Measurements from ENCODE around the gene SFT2D3. TPM values are rescaled to one million over a fixed set of nuclear protein-coding genes. Genes with fewer than 3 reads are reported as not detected.

SFT2D3 gene
- total RNA-seq, 1 donor: 7.0 TPM

- H3K4me3 ChIP-seq (ENCODE audit: low read depth, low read length): no peak overlapping the region
- TF ChIP-seq, protein P1, sequence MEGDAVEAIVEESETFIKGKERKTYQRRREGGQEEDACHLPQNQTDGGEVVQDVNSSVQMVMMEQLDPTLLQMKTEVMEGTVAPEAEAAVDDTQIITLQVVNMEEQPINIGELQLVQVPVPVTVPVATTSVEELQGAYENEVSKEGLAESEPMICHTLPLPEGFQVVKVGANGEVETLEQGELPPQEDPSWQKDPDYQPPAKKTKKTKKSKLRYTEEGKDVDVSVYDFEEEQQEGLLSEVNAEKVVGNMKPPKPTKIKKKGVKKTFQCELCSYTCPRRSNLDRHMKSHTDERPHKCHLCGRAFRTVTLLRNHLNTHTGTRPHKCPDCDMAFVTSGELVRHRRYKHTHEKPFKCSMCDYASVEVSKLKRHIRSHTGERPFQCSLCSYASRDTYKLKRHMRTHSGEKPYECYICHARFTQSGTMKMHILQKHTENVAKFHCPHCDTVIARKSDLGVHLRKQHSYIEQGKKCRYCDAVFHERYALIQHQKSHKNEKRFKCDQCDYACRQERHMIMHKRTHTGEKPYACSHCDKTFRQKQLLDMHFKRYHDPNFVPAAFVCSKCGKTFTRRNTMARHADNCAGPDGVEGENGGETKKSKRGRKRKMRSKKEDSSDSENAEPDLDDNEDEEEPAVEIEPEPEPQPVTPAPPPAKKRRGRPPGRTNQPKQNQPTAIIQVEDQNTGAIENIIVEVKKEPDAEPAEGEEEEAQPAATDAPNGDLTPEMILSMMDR (IDR thresholded peaks at IDR 0.05; ENCODE audit: insufficient read depth, low read length): no peak
- no peak for DNase-seq (ENCODE audit: low read depth)
Measured at GRCh38 chr2:127683056-127683455, 18.2 kb upstream of the SFT2D3 start.

DNA sequence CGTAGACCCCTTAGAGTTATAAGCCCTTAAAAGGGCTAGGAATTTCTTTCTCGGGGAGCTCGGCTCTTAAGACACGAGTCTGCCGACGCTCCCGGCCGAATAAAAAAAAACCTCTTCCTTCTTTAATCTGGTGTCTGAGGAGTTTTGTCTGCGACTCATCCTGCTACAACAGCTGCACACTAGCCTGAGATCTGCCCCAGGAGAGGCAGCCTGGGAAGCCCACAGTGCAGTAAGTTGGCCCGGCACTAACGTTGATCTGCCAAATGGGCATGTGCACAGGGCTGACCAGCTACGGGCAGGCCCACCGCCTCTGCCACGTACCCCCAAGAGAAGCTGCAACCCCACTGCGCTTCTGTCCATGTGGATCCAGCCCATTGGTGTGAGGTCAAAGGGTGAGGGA, 17.5 kb upstream of the SFT2D3 start:
- peak; percentile 56 for DNase-seq (ENCODE audit: low read depth)
- H3K4me3 ChIP-seq (ENCODE audit: low read depth, low read length): no peak overlapping the region
- TF ChIP-seq, protein P1 (IDR thresholded peaks at IDR 0.05; ENCODE audit: insufficient read depth, low read length): no peak

GRCh38 chr2:127685410-127686080, 15.8 kb upstream of the SFT2D3 start:
- TF ChIP-seq, protein P1 (IDR thresholded peaks at IDR 0.05; ENCODE audit: insufficient read depth, low read length): no peak
- H3K4me3 ChIP-seq (ENCODE audit: low read depth, low read length): no peak overlapping the region
- DNase-seq (ENCODE audit: low read depth): no peak

DNA sequence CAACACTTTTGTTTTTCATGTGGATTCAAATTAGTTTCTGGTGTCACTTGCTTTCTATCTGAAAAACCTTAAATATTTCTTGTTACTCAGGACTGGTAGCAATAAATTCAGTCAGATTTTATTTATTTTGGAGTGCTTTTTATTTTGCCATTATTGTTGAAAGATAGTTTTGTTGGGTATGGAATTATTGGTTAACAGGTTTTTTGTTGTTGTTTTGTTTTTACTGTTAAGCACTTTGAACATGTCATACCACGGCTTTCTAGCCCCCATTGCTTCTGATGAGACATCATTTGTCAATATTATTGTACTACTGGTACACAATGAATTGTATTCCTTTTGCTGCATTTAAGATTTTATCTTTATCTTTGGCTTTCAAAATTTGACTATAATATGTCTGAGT, 12.9 kb upstream of the SFT2D3 start:
- TF ChIP-seq, protein P1 (IDR thresholded peaks at IDR 0.05; ENCODE audit: insufficient read depth, low read length): no peak
- no peak overlapping the region for H3K4me3 ChIP-seq (ENCODE audit: low read depth, low read length)
- no peak for DNase-seq (ENCODE audit: low read depth)

GRCh38 chr2:127690696-127691095, 10.6 kb upstream of the SFT2D3 start:
- DNase-seq (ENCODE audit: low read depth): no peak
- TF ChIP-seq, protein P1 (IDR thresholded peaks at IDR 0.05; ENCODE audit: insufficient read depth, low read length): no peak
- H3K4me3 ChIP-seq (ENCODE audit: low read depth, low read length): no peak overlapping the region

DNA sequence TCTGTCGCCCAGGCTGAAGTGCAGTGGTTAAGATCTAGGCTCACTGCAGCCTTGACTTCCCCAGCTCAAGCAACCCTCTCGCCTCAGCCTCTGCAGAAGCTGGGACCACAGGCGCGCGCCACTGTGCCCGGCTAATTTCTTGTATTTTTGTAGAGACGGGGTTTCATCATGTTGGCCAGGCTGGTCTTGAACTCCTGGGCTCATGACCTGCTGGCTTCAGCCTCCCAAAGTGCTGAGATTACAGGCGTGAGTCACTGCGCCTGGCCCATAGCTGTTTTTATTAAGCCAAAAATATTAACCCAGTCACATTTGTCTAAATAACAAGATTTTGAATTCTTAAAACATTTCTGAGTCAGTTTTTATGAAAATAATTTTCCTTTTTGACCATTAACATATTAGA, 6.3 kb upstream of the SFT2D3 start:
- TF ChIP-seq, protein P1 (IDR thresholded peaks at IDR 0.05; ENCODE audit: insufficient read depth, low read length): no peak
- H3K4me3 ChIP-seq (ENCODE audit: low read depth, low read length): no peak overlapping the region
- peak; percentile 76 for DNase-seq (ENCODE audit: low read depth)

Measured in fibroblast of the aortic adventitia (primary cell).